Ramos (cell line): ENCODE results near the gene GABRD.

Source experiments
- in situ Hi-C: fragments of 300-500 bp; cut with MboI; formaldehyde crosslinking; loops from one replicate; pipeline ENCODE4 v1.14.3; 2022; ENCODE audit warnings: low sequenced_read_pairs; ENCODE audit not compliant: unreplicated experiment

Gene GABRD

DNA sequence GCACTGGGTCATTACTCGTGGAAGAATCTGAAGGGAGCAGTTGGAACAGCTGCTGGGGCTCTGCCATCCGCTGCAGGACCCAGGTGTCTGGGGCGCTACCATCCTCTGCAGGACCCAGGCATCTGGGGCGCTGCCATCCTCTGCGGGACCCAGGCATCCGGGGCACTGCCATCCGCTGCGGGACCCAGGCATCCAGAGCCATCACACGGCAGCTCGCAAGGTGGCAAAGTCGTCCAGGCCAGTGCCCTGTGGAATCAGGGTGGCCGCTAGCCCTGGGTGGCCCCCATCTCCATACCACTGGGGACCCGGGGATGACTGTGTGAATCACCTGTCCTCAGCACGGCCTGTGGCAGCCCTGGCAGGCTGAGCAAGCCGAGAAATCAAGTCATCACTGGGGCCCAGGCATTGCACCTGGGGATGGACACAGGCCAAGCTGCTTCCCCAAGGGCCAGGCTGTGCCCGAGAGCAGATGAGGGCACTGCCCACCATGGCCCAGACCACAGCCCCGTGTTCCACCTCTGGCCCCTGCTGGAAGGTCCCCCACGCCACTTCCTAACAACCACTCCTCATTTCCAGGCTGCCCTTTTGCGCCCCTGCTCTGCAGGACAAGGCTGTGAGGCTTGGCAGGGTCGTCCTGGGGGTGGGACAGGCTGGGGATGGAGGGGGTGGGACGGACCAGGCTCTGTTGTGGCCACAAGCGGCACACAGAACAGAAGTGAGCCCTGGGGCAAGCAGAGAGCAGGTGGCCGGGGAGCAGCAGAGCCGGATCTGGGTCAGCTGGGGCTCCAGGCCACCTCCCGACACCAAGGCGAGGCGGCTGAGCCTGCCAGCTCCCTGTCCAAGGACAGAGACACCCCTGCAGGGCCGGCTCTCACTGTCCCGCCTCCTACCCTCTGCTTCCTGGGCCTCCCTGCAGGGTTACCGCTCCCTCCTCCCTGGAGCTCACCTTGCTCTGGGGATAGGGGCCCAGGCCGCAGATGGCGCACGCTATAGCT, 12.7 kb downstream of the GABRD start:
- in situ Hi-C loops: no loop called here

GRCh38 chr1:2032737-2033136, 13.6 kb downstream of the GABRD start:
- in situ Hi-C loops: no loop called here

DNA sequence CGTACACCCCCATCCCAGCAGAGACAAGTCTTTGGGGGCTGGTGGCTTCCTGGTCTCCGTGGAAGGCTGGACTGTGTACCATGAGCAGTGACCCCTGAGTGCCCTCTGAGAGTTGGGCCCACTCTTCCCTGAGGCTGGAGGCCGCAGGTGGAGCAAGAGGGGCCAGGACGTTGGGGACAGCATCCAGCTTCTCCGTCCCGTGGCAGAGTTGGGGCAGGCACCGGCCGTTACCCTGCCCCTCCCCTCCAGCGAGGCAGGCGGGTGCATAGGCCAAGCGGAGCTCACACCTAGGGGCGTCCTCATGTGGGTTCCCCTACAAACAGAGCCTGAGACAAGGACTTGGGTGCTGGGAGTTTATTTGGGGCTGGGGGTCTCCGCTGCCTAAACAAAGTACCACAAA, 14.0 kb downstream of the GABRD start:
- in situ Hi-C loops: no loop called here

GRCh38 chr1:2036287-2036686, 17.1 kb downstream of the GABRD start:
- in situ Hi-C loops: loop anchor here (5.0 kb wide), 1 partner anchor 89 kb away; no protein-coding TSS in a partner anchor

GRCh38 chr1:2037314-2037979, 18.3 kb downstream of the GABRD start:
- in situ Hi-C loops: loop anchor here (5.0 kb wide), 1 partner anchor 90 kb away; no protein-coding TSS in a partner anchor

DNA sequence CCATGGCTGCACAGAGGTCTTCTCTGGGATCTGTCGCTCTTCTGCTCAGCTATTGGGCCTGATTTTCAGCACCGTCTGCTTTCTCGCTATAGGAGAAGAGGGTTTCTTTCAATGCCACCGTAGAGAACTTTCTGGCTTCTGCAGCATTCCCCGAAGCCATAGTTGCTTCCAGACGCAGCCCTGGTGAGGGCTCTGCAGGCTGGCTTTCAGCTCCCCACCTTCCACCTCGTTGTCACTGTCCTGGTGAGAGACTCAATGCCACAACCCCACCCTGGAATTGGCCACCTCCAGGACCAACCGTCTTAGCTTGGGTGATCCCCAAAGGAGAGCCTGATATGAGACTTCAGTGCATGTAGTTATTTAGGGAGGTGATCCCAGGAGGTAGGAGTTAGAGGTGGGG, 19.1 kb downstream of the GABRD start:
- in situ Hi-C loops: loop anchor here (5.0 kb wide), 1 partner anchor 91 kb away; no protein-coding TSS in a partner anchor

DNA sequence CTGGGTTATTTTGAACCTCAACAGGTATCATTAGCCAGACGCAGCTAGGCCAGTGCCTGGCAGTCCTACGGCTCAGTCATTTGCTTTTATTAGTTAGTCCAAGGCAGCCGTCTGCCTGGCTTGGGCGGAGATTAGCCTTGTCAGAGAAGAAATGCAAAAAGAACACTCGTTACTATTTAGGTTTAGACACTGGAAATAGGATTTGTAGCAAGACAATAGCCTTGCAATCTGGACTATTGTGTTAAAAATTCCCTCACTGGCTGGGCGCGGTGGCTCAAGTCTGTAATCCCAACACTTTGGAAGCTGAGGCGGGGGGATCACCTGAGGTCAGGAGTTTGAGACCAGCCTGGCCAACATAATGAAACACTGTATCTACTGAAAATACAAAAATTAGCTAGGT, 20.1 kb downstream of the GABRD start:
- in situ Hi-C loops: loop anchor here (5.0 kb wide), 1 partner anchor 92 kb away; no protein-coding TSS in a partner anchor

- in situ Hi-C loops: loop anchor here (10.0 kb wide), 1 partner anchor 327 kb away; no protein-coding TSS in a partner anchor
These were observed 22.2 kb downstream of the GABRD start for GRCh38 chr1:2041305-2041704.

GRCh38 chr1:2041887-2042286, 22.7 kb downstream of the GABRD start:
- in situ Hi-C loops: loop anchor here (10.0 kb wide), 1 partner anchor 327 kb away; no protein-coding TSS in a partner anchor

GRCh38 chr1:2042830-2043773, 24.0 kb downstream of the GABRD start:
- in situ Hi-C loops: loop anchor here (10.0 kb wide), 1 partner anchor 328 kb away; no protein-coding TSS in a partner anchor

- in situ Hi-C loops: loop anchor here (10.0 kb wide), 1 partner anchor 329 kb away; no protein-coding TSS in a partner anchor
These were observed 24.7 kb downstream of the GABRD start for GRCh38 chr1:2043886-2044285.

DNA sequence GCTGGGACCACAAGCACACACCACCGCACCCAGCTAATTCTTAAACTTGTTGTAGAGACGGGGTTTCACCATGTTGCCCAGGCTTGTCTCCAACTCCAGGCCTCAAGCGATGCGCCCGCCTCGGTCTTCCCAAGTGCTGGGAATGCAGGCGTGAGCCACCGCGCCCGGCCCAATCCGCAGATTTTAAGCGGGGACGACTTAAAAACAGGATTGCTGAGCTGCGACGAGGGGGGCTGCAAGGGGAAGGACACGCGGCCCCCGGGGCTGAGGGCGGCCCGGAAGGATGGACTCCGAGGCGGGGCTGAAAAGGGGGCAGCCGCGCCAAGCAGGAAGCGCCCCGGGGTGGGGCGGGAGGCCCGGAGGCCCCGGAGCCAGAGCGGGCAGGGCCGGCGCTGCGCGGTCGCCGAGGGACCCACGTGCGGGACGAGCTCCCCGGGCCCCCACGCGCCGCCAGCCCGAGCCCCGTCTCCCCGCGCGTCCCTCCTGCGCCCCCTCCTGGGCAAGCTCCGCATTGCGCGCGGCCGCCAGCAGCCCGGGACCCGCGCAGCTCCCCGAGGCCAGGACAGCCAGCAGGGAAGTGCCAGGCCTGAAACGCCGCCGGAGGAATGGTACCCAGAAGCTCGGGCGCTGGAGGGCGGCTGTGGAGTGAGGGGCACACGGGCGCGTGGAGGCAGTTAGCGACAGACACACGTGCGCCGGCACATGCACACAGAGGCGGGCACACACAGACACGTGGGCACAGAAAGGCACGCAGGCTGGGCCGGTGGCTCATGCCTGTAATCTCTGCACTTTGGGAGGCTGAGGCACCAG, 25.6 kb downstream of the GABRD start:
- in situ Hi-C loops: loop anchor here (10.0 kb wide), 1 partner anchor 330 kb away; no protein-coding TSS in a partner anchor

DNA sequence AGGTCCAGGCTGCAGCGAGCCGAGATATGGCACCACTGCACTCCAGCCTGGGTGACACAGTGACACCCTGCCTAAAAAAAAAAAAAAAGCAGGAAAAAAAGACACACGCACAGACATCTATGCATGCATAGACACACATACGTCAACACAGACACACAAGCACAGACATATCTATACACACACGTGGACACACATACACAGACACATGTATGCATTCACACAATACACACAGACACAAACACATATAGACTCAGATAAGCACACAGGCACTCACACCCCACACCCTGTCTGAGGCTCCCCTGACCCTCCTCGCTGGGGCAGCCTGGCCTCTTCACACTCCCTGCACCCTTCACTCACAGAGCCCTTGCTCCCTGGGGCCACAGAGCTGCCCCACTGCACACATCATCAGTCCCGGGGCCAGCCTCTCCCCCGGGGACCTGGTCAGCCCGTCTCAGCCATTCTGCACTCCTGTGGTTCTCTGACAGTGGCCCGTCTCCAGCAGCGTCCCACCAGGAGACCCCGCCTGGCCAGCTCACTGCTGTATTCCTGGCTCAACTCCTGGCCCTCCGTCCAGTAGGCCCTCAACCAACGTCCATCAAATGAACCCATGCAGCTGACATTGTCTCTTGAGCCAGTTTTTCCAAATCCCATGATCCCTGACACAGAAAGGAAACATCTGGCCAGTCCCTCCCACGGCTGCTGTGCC, 26.5 kb downstream of the GABRD start:
- in situ Hi-C loops: loop anchor here (10.0 kb wide), 1 partner anchor 331 kb away; no protein-coding TSS in a partner anchor

DNA sequence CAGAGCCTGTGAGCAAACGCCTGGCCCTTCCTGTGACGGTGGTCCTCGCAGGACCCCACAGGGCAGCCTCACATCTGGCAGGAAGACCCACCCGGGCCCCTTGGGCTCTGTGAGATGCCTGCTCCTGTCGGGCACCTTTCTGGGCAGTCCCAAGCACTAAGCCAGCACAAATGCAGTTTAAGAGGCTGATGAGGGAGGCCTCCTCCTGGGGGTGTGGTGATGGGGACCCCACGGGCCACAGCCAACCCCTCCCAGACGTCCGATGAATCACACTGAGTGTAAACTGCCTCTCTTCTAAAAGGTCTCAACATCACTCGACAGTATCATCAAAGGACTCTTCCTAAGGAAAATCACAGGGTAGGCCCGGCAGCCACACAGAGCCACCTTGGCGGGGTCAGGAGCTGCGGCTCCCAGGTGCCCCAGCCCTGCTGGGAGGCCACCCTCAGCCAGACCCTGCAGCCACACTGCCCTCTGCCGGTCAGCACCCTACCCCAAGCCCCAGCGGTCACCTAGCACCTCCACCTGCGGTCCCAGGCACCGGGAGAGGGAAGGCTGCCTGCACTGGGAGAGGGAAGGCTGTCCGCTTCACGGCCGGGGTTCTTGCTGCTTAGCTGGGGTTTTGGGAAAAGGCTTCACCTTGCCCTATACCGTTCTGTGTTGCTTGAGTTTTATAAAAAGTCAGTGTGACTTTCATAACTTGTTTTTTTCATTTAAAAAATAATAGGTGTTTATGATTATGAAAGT, 27.2 kb downstream of the GABRD start:
- in situ Hi-C loops: loop anchor here (10.0 kb wide), 1 partner anchor 332 kb away; no protein-coding TSS in a partner anchor

GRCh38 chr1:2046953-2047748, 28.0 kb downstream of the GABRD start:
- in situ Hi-C loops: loop anchor here (10.0 kb wide), 1 partner anchor 332 kb away; no protein-coding TSS in a partner anchor
